ENCODE data around the gene LDLRAD4. TPM values are rescaled to one million over a fixed set of nuclear protein-coding genes. Genes with fewer than 3 reads are reported as not detected.

LDLRAD4 gene
- total and polyA plus RNA-seq, 2 experiments from 2014 or later: 0.73 to 1.9 TPM

GRCh38 chr18:13316063-13316462 lies 97.5 kb downstream of the LDLRAD4 start (continued):
- TF ChIP-seq REST (IDR thresholded peaks at IDR 0.05; ENCODE audit: unreplicated experiment): no peak
- TF ChIP-seq CTCF (conservative IDR thresholded peaks at IDR 0.05; ENCODE audit: low read depth in 2 of 2): no peak
- TF ChIP-seq ZNF331 (CRISPR knock-in tag; IDR thresholded peaks at IDR 0.05; ENCODE audit: low read depth): no peak
- no peak for TF ChIP-seq EZH2phosphoT487 (IDR thresholded peaks at IDR 0.05; ENCODE audit: unreplicated experiment)
- no peak for TF ChIP-seq CREB1 (CRISPR knock-in tag; IDR thresholded peaks at IDR 0.05; ENCODE audit: low read depth)
- no peak for TF ChIP-seq EZH2 (IDR thresholded peaks at IDR 0.05; ENCODE audit: low read depth, unreplicated experiment)
- no peak for TF ChIP-seq STAT1 (IDR thresholded peaks at IDR 0.05; ENCODE audit: unreplicated experiment)
- no peak for TF ChIP-seq JUNB (IDR thresholded peaks at IDR 0.05; ENCODE audit: unreplicated experiment)
- TF ChIP-seq NANOG (IDR thresholded peaks at IDR 0.05; ENCODE audit: borderline replicate concordance): no peak
- TF ChIP-seq, protein P1, sequence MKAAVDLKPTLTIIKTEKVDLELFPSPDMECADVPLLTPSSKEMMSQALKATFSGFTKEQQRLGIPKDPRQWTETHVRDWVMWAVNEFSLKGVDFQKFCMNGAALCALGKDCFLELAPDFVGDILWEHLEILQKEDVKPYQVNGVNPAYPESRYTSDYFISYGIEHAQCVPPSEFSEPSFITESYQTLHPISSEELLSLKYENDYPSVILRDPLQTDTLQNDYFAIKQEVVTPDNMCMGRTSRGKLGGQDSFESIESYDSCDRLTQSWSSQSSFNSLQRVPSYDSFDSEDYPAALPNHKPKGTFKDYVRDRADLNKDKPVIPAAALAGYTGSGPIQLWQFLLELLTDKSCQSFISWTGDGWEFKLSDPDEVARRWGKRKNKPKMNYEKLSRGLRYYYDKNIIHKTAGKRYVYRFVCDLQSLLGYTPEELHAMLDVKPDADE (IDR thresholded peaks at IDR 0.05): no peak
- TF ChIP-seq POLR2AphosphoS5 (IDR thresholded peaks at IDR 0.05; ENCODE audit: low read depth): no peak
- TF ChIP-seq ZNF114 (CRISPR knock-in tag; IDR thresholded peaks at IDR 0.05): no peak

DNA sequence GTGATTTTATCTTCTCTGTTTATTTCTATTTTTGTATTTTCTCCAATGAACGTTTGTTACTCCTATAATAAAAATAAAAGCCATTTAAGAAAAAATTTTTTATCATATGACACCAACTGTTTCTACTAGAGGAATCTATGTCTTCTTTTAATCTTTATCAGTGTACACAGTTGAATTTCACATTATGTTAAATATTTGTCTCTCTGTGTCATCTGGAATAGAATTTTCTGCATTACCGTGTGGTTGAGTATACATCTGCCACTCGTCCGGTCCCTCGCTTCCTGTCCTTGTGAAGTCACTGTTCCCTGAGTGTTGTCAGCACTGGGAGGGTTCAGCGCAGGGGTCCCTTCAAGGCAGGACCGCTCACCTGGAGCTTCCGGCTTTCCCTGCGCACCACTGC lies 99.2 kb downstream of the LDLRAD4 start:
- Mint-ChIP-seq H3K27ac (no peak overlapping the region), H3K4me3 (no peak overlapping the region), H3K4me1 (no peaks in the 10 kb centered on the region), H3K27me3 (ENCODE audit: insufficient read depth, low read depth, poor library complexity) (peaks cover 6% of the 10 kb centered on the region), H3K36me3 (ENCODE audit: low read depth) (peaks cover 19% of the 10 kb centered on the region; the same call in 2 of the 3 replicates), H3K9me3 (peaks cover 23% of the 10 kb centered on the region)
- TF ChIP-seq EZH2 (IDR thresholded peaks at IDR 0.05; ENCODE audit: low read depth, unreplicated experiment) (no peak), NANOG (IDR thresholded peaks at IDR 0.05; ENCODE audit: borderline replicate concordance) (no peak), EZH2phosphoT487 (IDR thresholded peaks at IDR 0.05; ENCODE audit: unreplicated experiment) (no peak), ZNF462 (CRISPR knock-in tag; IDR thresholded peaks at IDR 0.05) (no peak), CREB1 (CRISPR knock-in tag; IDR thresholded peaks at IDR 0.05; ENCODE audit: low read depth) (no peak), JUNB (IDR thresholded peaks at IDR 0.05; ENCODE audit: unreplicated experiment) (no peak)
- Histone ChIP-seq H3K4me1 (ENCODE audit: insufficient read depth) (no peaks in the 10 kb centered on the region), H3K9me2 (ENCODE audit: insufficient read depth) (no peaks in the 10 kb centered on the region), H3F3A (replicated peaks; ENCODE audit: low read depth) (no peaks in the 10 kb centered on the region), H3K27me3 (ENCODE audit: insufficient read depth) (no peaks in the 10 kb centered on the region), H3K79me2 (replicated peaks; ENCODE audit: insufficient read depth) (no peaks in the 10 kb centered on the region), H3K4me2 (no peak overlapping the region), H2AFZ (no peak overlapping the region), H3K27ac (ENCODE audit: low read depth) (no peak overlapping the region), H3K4me3 (no peak overlapping the region), H4K20me1 (replicated peaks; ENCODE audit: insufficient read depth) (no peaks in the 10 kb centered on the region), H3K36me3 (ENCODE audit: insufficient read depth) (peaks cover 9% of the 10 kb centered on the region; the same call in 1 of the 2 replicates)
- DNase-seq (ENCODE audit: low spot score) (no peak), ATAC-seq (no peak)

Data from GM23338 (cell line).